Measurements from ENCODE around the gene SLC25A1. TPM values are rescaled to one million over a fixed set of nuclear protein-coding genes. Genes with fewer than 3 reads are reported as not detected.

SLC25A1 gene
- total and polyA plus RNA-seq, 2 experiments from 2014 or later: 140 to 238 TPM

DNA sequence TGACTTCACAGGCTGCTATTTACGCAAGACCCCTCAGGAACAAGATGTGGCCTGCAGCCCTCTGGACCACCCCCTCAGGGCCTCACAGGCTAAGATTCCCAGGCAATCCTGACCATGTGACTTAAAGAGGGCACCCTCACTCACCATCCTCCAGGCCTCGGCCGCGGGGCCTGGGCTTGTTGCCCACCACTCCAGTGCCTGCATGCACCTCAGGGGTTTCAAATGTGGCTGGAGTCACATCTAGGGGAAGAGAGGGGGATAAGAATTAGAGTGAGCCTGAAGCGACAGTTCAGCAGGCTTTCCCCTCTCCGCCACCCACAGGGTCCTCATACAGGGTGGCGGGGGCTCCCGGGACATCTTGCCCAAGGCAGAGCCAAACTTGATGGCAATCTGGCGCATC lies 36.1 kb downstream of the SLC25A1 start:
- no peak overlapping the region for H3K4me3 ChIP-seq
- H3K4me1 ChIP-seq (ENCODE audit: low read depth): peaks cover 7% of the 10 kb centered on the region
- no peaks in the 10 kb centered on the region for H3K9me3 ChIP-seq (ENCODE audit: low read depth)
- peaks cover 16% of the 10 kb centered on the region for H3K27me3 ChIP-seq
- TF ChIP-seq, protein P1, sequence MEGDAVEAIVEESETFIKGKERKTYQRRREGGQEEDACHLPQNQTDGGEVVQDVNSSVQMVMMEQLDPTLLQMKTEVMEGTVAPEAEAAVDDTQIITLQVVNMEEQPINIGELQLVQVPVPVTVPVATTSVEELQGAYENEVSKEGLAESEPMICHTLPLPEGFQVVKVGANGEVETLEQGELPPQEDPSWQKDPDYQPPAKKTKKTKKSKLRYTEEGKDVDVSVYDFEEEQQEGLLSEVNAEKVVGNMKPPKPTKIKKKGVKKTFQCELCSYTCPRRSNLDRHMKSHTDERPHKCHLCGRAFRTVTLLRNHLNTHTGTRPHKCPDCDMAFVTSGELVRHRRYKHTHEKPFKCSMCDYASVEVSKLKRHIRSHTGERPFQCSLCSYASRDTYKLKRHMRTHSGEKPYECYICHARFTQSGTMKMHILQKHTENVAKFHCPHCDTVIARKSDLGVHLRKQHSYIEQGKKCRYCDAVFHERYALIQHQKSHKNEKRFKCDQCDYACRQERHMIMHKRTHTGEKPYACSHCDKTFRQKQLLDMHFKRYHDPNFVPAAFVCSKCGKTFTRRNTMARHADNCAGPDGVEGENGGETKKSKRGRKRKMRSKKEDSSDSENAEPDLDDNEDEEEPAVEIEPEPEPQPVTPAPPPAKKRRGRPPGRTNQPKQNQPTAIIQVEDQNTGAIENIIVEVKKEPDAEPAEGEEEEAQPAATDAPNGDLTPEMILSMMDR (IDR thresholded peaks at IDR 0.05; ENCODE audit: low read depth, low read length): no peak
- H3K27ac ChIP-seq: no peak overlapping the region
- peaks cover 30% of the 10 kb centered on the region for H3K36me3 ChIP-seq
- DNase-seq (ENCODE audit: low read depth in 1 of 2, low spot score in 1 of 2): no peak

- Histone ChIP-seq H3K36me3 (peaks cover 32% of the 10 kb centered on the region), H3K4me1 (ENCODE audit: low read depth) (peaks cover 7% of the 10 kb centered on the region), H3K27ac (no peak overlapping the region), H3K9me3 (ENCODE audit: low read depth) (no peaks in the 10 kb centered on the region), H3K4me3 (no peak overlapping the region), H3K27me3 (no peaks in the 10 kb centered on the region)
- DNase-seq (ENCODE audit: low read depth in 1 of 2, low spot score in 1 of 2): no peak
- TF ChIP-seq, protein P1 (IDR thresholded peaks at IDR 0.05; ENCODE audit: low read depth, low read length): no peak
Measured at GRCh38 chr22:19139974-19140373, 38.6 kb downstream of the SLC25A1 start.

DNA sequence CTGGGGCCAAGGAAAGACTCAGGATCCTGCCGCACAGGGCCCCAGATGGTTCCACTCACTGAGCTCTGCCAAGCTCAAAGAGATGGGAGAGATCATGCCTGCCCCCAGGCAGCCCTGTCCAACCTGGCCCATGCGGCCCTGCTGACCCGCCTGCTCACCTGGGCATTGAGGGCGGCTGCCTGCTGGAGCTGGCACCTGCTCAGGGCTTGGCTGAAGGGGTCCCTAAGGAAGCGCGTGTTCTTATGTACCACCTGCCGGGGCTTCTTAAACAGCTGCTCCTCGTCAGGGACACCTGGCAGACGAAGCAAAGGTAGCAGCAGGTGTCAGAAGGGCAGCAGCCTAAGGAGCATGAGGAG lies 39.6 kb downstream of the SLC25A1 start:
- no peaks in the 10 kb centered on the region for H3K27me3 ChIP-seq
- no peaks in the 10 kb centered on the region for H3K9me3 ChIP-seq (ENCODE audit: low read depth)
- no peak overlapping the region for H3K4me3 ChIP-seq
- TF ChIP-seq, protein P1 (IDR thresholded peaks at IDR 0.05; ENCODE audit: low read depth, low read length): no peak
- peaks cover 32% of the 10 kb centered on the region for H3K36me3 ChIP-seq
- DNase-seq (ENCODE audit: low read depth in 1 of 2, low spot score in 1 of 2): no peak
- H3K4me1 ChIP-seq (ENCODE audit: low read depth): peaks cover 7% of the 10 kb centered on the region
- no peak overlapping the region for H3K27ac ChIP-seq

GRCh38 chr22:19138217-19139000 lies 40.1 kb downstream of the SLC25A1 start:
- no peak overlapping the region for H3K4me3 ChIP-seq
- no peak overlapping the region for H3K27ac ChIP-seq
- no peak for DNase-seq (ENCODE audit: low read depth in 1 of 2, low spot score in 1 of 2)
- H3K27me3 ChIP-seq: no peaks in the 10 kb centered on the region
- no peaks in the 10 kb centered on the region for H3K9me3 ChIP-seq (ENCODE audit: low read depth)
- TF ChIP-seq, protein P1 (IDR thresholded peaks at IDR 0.05; ENCODE audit: low read depth, low read length): no peak
- peaks cover 32% of the 10 kb centered on the region for H3K36me3 ChIP-seq
- peaks cover 1% of the 10 kb centered on the region for H3K4me1 ChIP-seq (ENCODE audit: low read depth)

- Histone ChIP-seq H3K27ac (no peak overlapping the region), H3K9me3 (ENCODE audit: low read depth) (no peaks in the 10 kb centered on the region), H3K4me3 (no peak overlapping the region), H3K27me3 (no peaks in the 10 kb centered on the region), H3K4me1 (ENCODE audit: low read depth) (no peaks in the 10 kb centered on the region), H3K36me3 (peaks cover 32% of the 10 kb centered on the region)
- no peak for DNase-seq (ENCODE audit: low read depth in 1 of 2, low spot score in 1 of 2)
- TF ChIP-seq, protein P1 (IDR thresholded peaks at IDR 0.05; ENCODE audit: low read depth, low read length): no peak
Measured at GRCh38 chr22:19137384-19138216, 40.9 kb downstream of the SLC25A1 start.

Data from cardiac muscle cell (in vitro differentiated cells and primary cell).